Bronchial epithelial cell (primary cell): ENCODE results near the gene TLL2. TPM values are rescaled to one million over a fixed set of nuclear protein-coding genes. Genes with fewer than 3 reads are reported as not detected.

Experiments used
- DNase-seq: peaks from one replicate; pipeline ENCODE4 v3.0.0-alpha.2; 2010; ENCODE audit warnings: low read depth
- FAIRE-seq: peaks from 2 replicates; lab custom pipeline; 2011; peaks lifted over from hg19 to GRCh38; lab: Jason Lieb, UNC
- H3K27me3 ChIP-seq: 2 replicates; pipeline ENCODE4 v1.5.1; 2011; ENCODE audit warnings: low read length; ENCODE audit not compliant: control insufficient read depth, insufficient read depth
- H3K36me3 ChIP-seq: 2 replicates; pipeline ENCODE4 v1.5.1; 2011; ENCODE audit warnings: low read length; ENCODE audit not compliant: control insufficient read depth, insufficient read depth
- H3K4me3 ChIP-seq: 2 replicates; pipeline ENCODE4 v1.5.1; 2011; ENCODE audit warnings: mild to moderate bottlenecking, low read depth, low read length, control low read depth
- CTCF ChIP-seq: IDR thresholded peaks from 2 replicates; pipeline ENCODE4 v1.5.1; 2011; ENCODE audit warnings: mild to moderate bottlenecking, moderate library complexity, low read length, control low read depth, inconsistent platforms; ENCODE audit not compliant: insufficient read depth, severe bottlenecking
- total RNA-seq: library from RNA; depleted of rRNA; stranded (reverse); fragments of >200 nt; gene quantifications from 2 replicates; pipeline ENCODE4 v1.2.1, GENCODE V29; 2014

TLL2 gene
- total RNA-seq, 1 donor from 2014 or later, result 0.26 TPM

GRCh38 chr10:96357038-96357620 lies 156.6 kb downstream of the TLL2 start:
- DNase-seq (no peak), FAIRE-seq (no peak)
- no peak for TF ChIP-seq CTCF
- Histone ChIP-seq H3K36me3 (no peaks in the 10 kb centered on the region), H3K4me3 (no peak overlapping the region), H3K27me3 (no peaks in the 10 kb centered on the region)

GRCh38 chr10:96352582-96352981 lies 161.1 kb downstream of the TLL2 start:
- Histone ChIP-seq H3K4me3 (no peak overlapping the region), H3K27me3 (no peaks in the 10 kb centered on the region), H3K36me3 (no peaks in the 10 kb centered on the region)
- no peak for TF ChIP-seq CTCF
- FAIRE-seq (no peak), DNase-seq (no peak)

- no peak for TF ChIP-seq CTCF
- no peak overlapping the region for H3K4me3 ChIP-seq
- H3K36me3 ChIP-seq, result no peaks in the 10 kb centered on the region
- FAIRE-seq, result no peak
- no peak for DNase-seq
- H3K27me3 ChIP-seq, result no peaks in the 10 kb centered on the region
Observed at GRCh38 chr10:96352027-96352426, 161.7 kb downstream of the TLL2 start.

- FAIRE-seq (no peak), DNase-seq (no peak)
- Histone ChIP-seq H3K36me3 (no peaks in the 10 kb centered on the region), H3K4me3 (no peak overlapping the region), H3K27me3 (no peaks in the 10 kb centered on the region)
- no peak for TF ChIP-seq CTCF
Observed at GRCh38 chr10:96346295-96346694, 167.4 kb downstream of the TLL2 start.

- no peaks in the 10 kb centered on the region for H3K36me3 ChIP-seq
- no peak overlapping the region for H3K4me3 ChIP-seq
- no peak for TF ChIP-seq CTCF
- no peak for FAIRE-seq
- H3K27me3 ChIP-seq, result no peaks in the 10 kb centered on the region
- no peak for DNase-seq
Observed at GRCh38 chr10:96345222-96345621, 168.5 kb downstream of the TLL2 start.

GRCh38 chr10:96344178-96344577 lies 169.5 kb downstream of the TLL2 start:
- DNase-seq, result no peak
- Histone ChIP-seq H3K27me3 (no peaks in the 10 kb centered on the region), H3K36me3 (no peaks in the 10 kb centered on the region), H3K4me3 (no peak overlapping the region)
- no peak for TF ChIP-seq CTCF
- no peak for FAIRE-seq
